HG03135 (cell line): Measurements from ENCODE around the gene LAPTM4A.

ENCODE experiments used
- ATAC-seq: cut with Tn5 transposase; IDR thresholded peaks from one replicate; pipeline ENCODE4 v1.9.1; 2021; ENCODE audit warnings: mild to moderate bottlenecking, moderate library complexity; ENCODE audit not compliant: unreplicated experiment

LAPTM4A gene

GRCh38 chr2:19989667-19990415, 61.6 kb downstream of the LAPTM4A start, which contains the start of gene WDR35:
TSS of gene WDR35 (minus strand) at chr2:19990105. CDS start at chr2:19990015, 90 bp downstream.
- peak; percentile 90 for ATAC-seq

DNA sequence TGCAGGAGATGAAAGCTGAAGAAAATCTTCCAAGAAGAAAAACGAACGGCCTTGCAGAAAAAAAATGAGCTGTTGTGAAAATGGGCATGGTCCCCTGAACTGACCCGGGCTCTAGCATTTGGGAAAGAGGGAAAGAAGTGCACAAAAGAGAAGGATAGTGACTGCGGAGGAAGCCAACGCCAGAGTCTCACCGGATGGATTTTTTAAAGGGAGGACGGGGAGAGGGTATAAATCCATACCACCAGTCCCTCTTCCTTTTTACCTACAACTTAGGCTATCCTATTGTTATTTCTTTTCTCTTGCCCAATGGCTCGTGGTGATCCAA, 62.1 kb downstream of the LAPTM4A start:
- no peak for ATAC-seq

GRCh38 chr2:19988600-19988999, 62.8 kb downstream of the LAPTM4A start:
- no peak for ATAC-seq

DNA sequence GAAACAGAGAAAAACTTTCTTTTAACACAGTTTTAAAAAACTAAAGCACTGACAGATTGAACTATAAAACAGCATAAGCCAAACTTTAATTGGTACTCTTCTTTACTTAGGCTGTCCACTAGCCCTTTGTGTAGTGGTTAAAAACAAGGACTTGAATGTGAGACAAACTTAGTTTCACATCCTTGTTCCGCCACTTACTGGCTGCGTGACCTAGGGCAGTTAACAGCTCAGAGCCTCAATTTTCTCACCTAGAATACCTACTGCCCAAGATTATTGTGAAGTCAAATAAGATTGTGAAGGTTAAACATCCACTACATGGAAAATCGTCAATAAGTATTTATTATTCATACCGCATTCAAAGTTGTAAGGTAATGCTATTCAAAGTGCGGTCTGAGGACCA, 63.5 kb downstream of the LAPTM4A start:
- ATAC-seq, result peak; percentile 79
